NCI-H748 (cell line): Measurements from ENCODE around the gene CCDC178.

ENCODE experiments used
- DNase-seq: peaks from one replicate; lab custom pipeline; 2025; ENCODE audit not compliant: unreplicated experiment; lab: John Stamatoyannopoulos, UW

The CCDC178 gene

GRCh38 chr18:32889615-32890593 lies 550.6 kb downstream of the CCDC178 start:
- DNase-seq: no peak

GRCh38 chr18:32888306-32888705 lies 552.2 kb downstream of the CCDC178 start:
- no peak for DNase-seq
